A549 (cell line): ENCODE results near the gene ITPKB.

Source experiments
- BHLHE40 ChIP-seq: IDR thresholded peaks from 2 replicates; pipeline ENCODE4 v1.6.1; 2012; ENCODE audit warnings: low read depth, low read length, inconsistent platforms
- CEBPB ChIP-seq, 2 experiments: fragments of >200 bp in 1 of 2; sonication (Bioruptor Twin) in 1 of 2; formaldehyde crosslinking in 1 of 2; IDR thresholded peaks; 2 replicates each; pipeline ENCODE4 v1.6.1; 2012 to 2016
- EHF ChIP-seq: fragments of 250-450 bp; sonication (Bioruptor Pico); IDR thresholded peaks from 2 replicates; pipeline ENCODE4 v1.5.0; 2020; ENCODE audit warnings: mild to moderate bottlenecking
- EP300 ChIP-seq, 2 experiments: fragments of >200 bp; sonication (Bioruptor Twin); formaldehyde crosslinking; IDR thresholded peaks; 2 replicates in 1 of 2; 3 replicates in 1 of 2; pipeline ENCODE4 v1.6.1; 2016 to 2017
- ESRRA ChIP-seq: fragments of 150-350 bp; IDR thresholded peaks from 2 replicates; pipeline ENCODE4 v1.6.1; 2014; ENCODE audit warnings: mild to moderate bottlenecking, low read length, borderline replicate concordance
- HDAC2 ChIP-seq: fragments of 200-600 bp; sonication (generic); IDR thresholded peaks from 2 replicates; pipeline ENCODE4 v1.6.1; 2016
- HEYL ChIP-seq: fragments of 250-450 bp; sonication (Bioruptor Pico); IDR thresholded peaks from 2 replicates; pipeline ENCODE4 v1.8.0; 2021; ENCODE audit warnings: mild to moderate bottlenecking, moderate library complexity
- JUN ChIP-seq, 2 experiments: fragments of >200 bp; sonication (Bioruptor Twin); formaldehyde crosslinking; IDR thresholded peaks; 2 replicates in 1 of 2; 3 replicates in 1 of 2; pipeline ENCODE4 v1.6.1; 2016 to 2017
- MAX ChIP-seq: IDR thresholded peaks from 2 replicates; pipeline ENCODE4 v1.6.1; 2012
- POLR2A ChIP-seq: IDR thresholded peaks from 2 replicates; pipeline ENCODE4 v1.6.1; 2012; ENCODE audit warnings: mild to moderate bottlenecking, low read length
- RAD21 ChIP-seq, 2 experiments: fragments of >200 bp in 1 of 2; sonication (Bioruptor Twin) in 1 of 2; formaldehyde crosslinking in 1 of 2; IDR thresholded peaks in 1 of 2; conservative IDR thresholded peaks in 1 of 2; 2 replicates in 1 of 2; 3 replicates in 1 of 2; pipeline ENCODE4 v1.6.1; 2012 to 2018; ENCODE audit warnings: inconsistent platforms in 1 of 2
- RARB ChIP-seq: fragments of 250-450 bp; sonication (Bioruptor Pico); IDR thresholded peaks from 2 replicates; pipeline ENCODE4 v1.8.0; 2021; ENCODE audit warnings: mild to moderate bottlenecking, moderate library complexity
- RCOR1 ChIP-seq: fragments of 150-350 bp; IDR thresholded peaks from 2 replicates; pipeline ENCODE4 v1.6.1; 2014; ENCODE audit warnings: antibody characterized with exemption, low read length, low read depth
- TF ChIP-seq, protein P1 (sequence below): fragments of >200 bp; sonication (Bioruptor Twin); formaldehyde crosslinking; IDR thresholded peaks from 3 replicates; pipeline ENCODE4 v1.5.1; 2016

DNA sequence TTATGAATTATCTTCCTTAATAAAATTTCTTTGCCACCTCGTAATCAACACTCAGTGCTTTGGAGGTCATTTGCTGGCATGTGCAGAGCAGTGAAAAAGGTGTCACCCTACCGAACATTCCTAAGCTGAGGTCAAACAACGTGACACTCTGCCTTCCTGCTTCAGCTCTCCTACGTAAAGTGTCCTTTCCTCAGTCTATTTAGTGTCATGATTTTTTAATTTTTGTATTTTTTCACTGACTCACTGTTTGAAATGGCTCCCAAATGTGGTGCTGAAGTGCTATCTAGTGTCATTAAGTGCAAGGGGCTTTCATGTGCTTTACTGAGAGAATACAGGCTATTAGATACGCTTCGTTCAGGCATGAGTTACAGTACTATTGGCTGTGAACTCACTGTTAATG, 37.0 kb upstream of the ITPKB start:
- TF ChIP-seq POLR2A (no peak), HDAC2 (no peak), EP300 (IDR thresholded peaks at IDR 0.05) (no peak), RAD21 (conservative IDR thresholded peaks at IDR 0.05 in 1 of 2, IDR thresholded peaks at IDR 0.05 in 1 of 2) (no peak), RCOR1 (no peak), CEBPB (IDR thresholded peaks at IDR 0.05) (no peak), HEYL (no peak), MAX (no peak), BHLHE40 (no peak), EHF (CRISPR knock-in tag) (no peak), RARB (CRISPR knock-in tag) (no peak), ESRRA (no peak), JUN (IDR thresholded peaks at IDR 0.05) (no peak)
- TF ChIP-seq, protein P1, sequence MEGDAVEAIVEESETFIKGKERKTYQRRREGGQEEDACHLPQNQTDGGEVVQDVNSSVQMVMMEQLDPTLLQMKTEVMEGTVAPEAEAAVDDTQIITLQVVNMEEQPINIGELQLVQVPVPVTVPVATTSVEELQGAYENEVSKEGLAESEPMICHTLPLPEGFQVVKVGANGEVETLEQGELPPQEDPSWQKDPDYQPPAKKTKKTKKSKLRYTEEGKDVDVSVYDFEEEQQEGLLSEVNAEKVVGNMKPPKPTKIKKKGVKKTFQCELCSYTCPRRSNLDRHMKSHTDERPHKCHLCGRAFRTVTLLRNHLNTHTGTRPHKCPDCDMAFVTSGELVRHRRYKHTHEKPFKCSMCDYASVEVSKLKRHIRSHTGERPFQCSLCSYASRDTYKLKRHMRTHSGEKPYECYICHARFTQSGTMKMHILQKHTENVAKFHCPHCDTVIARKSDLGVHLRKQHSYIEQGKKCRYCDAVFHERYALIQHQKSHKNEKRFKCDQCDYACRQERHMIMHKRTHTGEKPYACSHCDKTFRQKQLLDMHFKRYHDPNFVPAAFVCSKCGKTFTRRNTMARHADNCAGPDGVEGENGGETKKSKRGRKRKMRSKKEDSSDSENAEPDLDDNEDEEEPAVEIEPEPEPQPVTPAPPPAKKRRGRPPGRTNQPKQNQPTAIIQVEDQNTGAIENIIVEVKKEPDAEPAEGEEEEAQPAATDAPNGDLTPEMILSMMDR, result no peak
